A673 (cell line): ENCODE data around the gene CARM1. TPM values are rescaled to one million over a fixed set of nuclear protein-coding genes. Genes with fewer than 3 reads are reported as not detected.

Experiments used
- BruUV-seq: library from RNA; stranded (reverse); fragments of 400-500 nt; replicated peaks from 2 replicates; lab custom pipeline; 2021; lab: Mats Ljungman, UMichigan
- CTCF ChIA-PET: fragments of 300-600 bp; sonication (Branson Sonifier 250); formaldehyde crosslinking; loops from one replicate; lab custom pipeline; 2022; ENCODE audit warnings: antibody characterized with exemption; lab: Charles Lee
- POLR2A ChIA-PET: fragments of 300-600 bp; sonication (Branson Sonifier 250); formaldehyde crosslinking; loops from one replicate; lab custom pipeline; 2022; ENCODE audit warnings: antibody characterized with exemption; ENCODE audit not compliant: low non-redundant PET; lab: Charles Lee
- DNase-seq: peaks from one replicate; pipeline ENCODE4 v3.0.0-alpha.2; 2015; ENCODE audit warnings: low spot score
- H3K27ac ChIP-seq: fragments of 200-600 bp; sonication (generic); 2 replicates; pipeline ENCODE4 v1.5.1; 2016; ENCODE audit warnings: mixed run types, low read depth, mild to moderate bottlenecking, mixed read lengths, antibody characterized with exemption, low read length; ENCODE audit not compliant: poor library complexity, severe bottlenecking
- H3K27me3 ChIP-seq: fragments of 200-600 bp; sonication (generic); replicated peaks from 2 replicates; pipeline ENCODE4 v1.6.1; 2017; ENCODE audit warnings: mixed run types, low read depth, mild to moderate bottlenecking, mixed read lengths, antibody characterized with exemption, low read length; ENCODE audit not compliant: insufficient read depth, poor library complexity
- H3K36me3 ChIP-seq: fragments of 200-600 bp; sonication (generic); 2 replicates; pipeline ENCODE4 v1.6.1; 2016; ENCODE audit warnings: mixed run types, mild to moderate bottlenecking, mixed read lengths, antibody characterized with exemption, low read length; ENCODE audit not compliant: insufficient read depth, poor library complexity, severe bottlenecking
- H3K4me1 ChIP-seq: fragments of 200-600 bp; sonication (generic); 2 replicates; pipeline ENCODE4 v1.6.1; 2017; ENCODE audit warnings: mixed run types, mild to moderate bottlenecking, mixed read lengths, antibody characterized with exemption, low read length; ENCODE audit not compliant: insufficient read depth, poor library complexity, severe bottlenecking
- H3K4me3 ChIP-seq: fragments of 200-600 bp; sonication (generic); 2 replicates; pipeline ENCODE4 v1.5.1; 2016; ENCODE audit warnings: low read depth, mixed run types, mild to moderate bottlenecking, mixed read lengths, low read length; ENCODE audit not compliant: poor library complexity, severe bottlenecking
- H3K9me3 ChIP-seq: fragments of 200-600 bp; sonication (generic); 2 replicates; pipeline ENCODE4 v1.6.1; 2016; ENCODE audit warnings: mixed run types, low read depth, mild to moderate bottlenecking, mixed read lengths, antibody characterized with exemption, low read length; ENCODE audit not compliant: poor library complexity, severe bottlenecking
- CTCF ChIP-seq: fragments of 300-800, 200-600 bp; sonication (generic); conservative IDR thresholded peaks from 2 replicates; pipeline ENCODE4 v1.5.1; 2017; ENCODE audit warnings: low read depth, mild to moderate bottlenecking, antibody characterized with exemption, low read length, moderate library complexity, mixed read lengths
- EZH2 ChIP-seq: fragments of 200-600 bp; sonication (generic); IDR thresholded peaks from 2 replicates; pipeline ENCODE4 v1.6.1; 2017; ENCODE audit warnings: borderline replicate concordance, low read depth, mild to moderate bottlenecking, mixed read lengths, antibody characterized with exemption, low read length; ENCODE audit not compliant: poor library complexity, severe bottlenecking
- intact Hi-C: fragments of 100-400 bp; cut with micrococcal nuclease; formaldehyde crosslinking; loops from one replicate; pipeline ENCODE4 v1.10.0; 2022; ENCODE audit not compliant: unreplicated experiment
- microRNA-seq: library from miRNA; unstranded; fragments of <30 nt; microRNA quantifications from one replicate; pipeline ENCODE4 v1.2.0, GENCODE V29; 2021
- total RNA-seq: library from RNA; stranded (reverse); gene quantifications from 2 replicates; pipeline ENCODE4 v1.2.3, GENCODE V29; 2021

The CARM1 gene
- total RNA-seq, 1 experiment from 2014 or later = 78.7 TPM

DNA sequence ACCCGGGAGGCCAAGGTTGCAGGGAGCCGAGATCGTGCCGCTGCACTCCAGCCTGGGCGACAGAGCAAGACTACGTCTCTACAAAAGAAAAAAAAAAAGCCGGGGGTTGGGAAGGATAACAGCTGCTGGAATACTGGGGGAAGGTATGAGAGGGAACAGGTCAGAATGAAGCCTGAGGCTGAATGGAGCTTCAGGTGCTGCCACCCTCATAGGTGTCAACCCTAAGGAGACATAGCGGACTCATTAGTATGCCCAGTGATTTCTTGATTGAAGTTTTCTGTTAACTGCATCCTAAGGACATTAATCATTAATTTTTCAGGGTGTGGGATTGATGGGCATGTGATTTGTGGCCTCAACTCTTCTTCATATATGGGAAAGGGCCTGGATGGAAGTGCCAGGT, 95.5 kb downstream of the CARM1 start:
- H3K27me3 ChIP-seq = no peaks in the 10 kb centered on the region
- ChIA-PET CTCF (no interaction called here), POLR2A (no interaction called here)
- H3K36me3 ChIP-seq = peaks cover 6% of the 10 kb centered on the region
- BruUV-seq = no TSS peak
- no peak overlapping the region for H3K27ac ChIP-seq
- no peaks in the 10 kb centered on the region for H3K9me3 ChIP-seq
- intact Hi-C loops = no loop called here
- TF ChIP-seq CTCF (no peak), EZH2 (no peak)
- peaks cover 3% of the 10 kb centered on the region for H3K4me1 ChIP-seq
- no peak for DNase-seq
- H3K4me3 ChIP-seq = no peak overlapping the region

DNA sequence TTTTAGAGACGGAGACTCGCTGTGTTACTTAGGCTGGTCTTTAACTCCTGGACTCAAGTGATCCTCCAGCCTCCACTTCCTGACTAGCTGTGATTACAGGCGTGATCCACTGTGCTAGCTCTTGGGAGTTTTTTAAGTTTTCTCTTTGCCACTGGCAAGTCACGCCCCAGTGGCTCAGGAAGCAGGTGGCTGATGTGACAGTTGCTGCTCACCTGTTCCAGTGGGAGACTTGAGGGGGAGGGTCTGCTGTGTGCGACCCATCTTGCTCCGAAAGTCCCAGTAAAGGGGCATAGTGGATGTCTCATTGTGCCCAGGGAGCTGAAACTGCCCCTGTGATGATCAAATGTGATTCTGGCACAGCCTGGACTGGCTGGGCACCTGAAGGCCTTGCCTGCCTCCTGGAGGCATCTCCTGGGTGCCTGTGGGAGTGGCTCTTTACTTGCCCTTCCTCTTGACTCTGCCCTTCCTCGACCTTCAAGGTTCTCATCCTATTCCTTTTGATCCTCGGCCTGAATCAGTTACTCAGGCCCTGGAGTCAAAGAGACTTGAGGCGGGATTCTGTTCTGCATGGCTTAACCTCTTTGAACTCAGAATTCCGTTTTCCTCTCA, 97.3 kb downstream of the CARM1 start:
- Histone ChIP-seq H3K4me3 (no peak overlapping the region), H3K4me1 (peaks cover 3% of the 10 kb centered on the region), H3K27ac (no peak overlapping the region), H3K9me3 (no peaks in the 10 kb centered on the region), H3K27me3 (no peaks in the 10 kb centered on the region), H3K36me3 (peaks cover 6% of the 10 kb centered on the region)
- TF ChIP-seq CTCF = no peak
- no TSS peak for BruUV-seq
- intact Hi-C loops = no loop called here
- no peak for DNase-seq
- ChIA-PET POLR2A (no interaction called here), CTCF (no interaction called here)

DNA sequence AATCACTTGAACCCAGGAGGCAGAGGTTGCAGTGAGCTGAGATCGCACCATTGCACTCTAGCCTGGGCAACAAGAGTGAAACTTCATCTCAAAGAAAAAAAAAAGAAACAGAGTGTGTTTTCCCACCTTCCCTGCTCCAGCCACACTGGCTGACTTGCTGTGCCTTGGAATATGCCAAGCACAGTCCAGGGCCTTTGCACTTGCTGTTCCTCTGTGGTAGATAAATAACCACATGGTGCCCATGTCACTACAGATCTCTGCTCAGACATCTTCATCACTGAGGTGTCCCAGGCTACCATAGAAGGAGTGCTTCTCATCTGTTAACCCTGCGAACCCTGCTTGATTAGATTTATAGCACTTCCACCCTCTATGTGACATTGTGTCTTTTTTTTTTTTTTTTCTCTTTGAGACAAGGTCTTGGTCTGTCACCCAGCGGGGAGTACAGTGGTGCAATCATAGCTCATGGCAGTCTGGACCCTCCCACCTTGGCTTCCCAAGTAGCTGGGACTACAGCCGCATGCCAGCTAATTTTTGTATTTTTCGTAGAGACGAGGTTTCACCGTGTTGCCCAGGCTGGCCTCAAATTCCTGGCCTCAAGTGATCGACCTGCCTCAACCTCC, 99.9 kb downstream of the CARM1 start:
- no peaks in the 10 kb centered on the region for H3K27me3 ChIP-seq
- no peak overlapping the region for H3K27ac ChIP-seq
- ChIA-PET POLR2A (no interaction called here), CTCF (interaction anchor here (0.6 kb wide), 1 partner anchor 30 kb away, joined by 3 read pairs; no protein-coding TSS in a partner anchor)
- intact Hi-C loops = no loop called here
- TF ChIP-seq CTCF (no peak), EZH2 (no peak)
- no peaks in the 10 kb centered on the region for H3K36me3 ChIP-seq
- DNase-seq = no peak
- no TSS peak for BruUV-seq
- H3K9me3 ChIP-seq = no peaks in the 10 kb centered on the region
- no peak overlapping the region for H3K4me3 ChIP-seq
- H3K4me1 ChIP-seq = no peaks in the 10 kb centered on the region

Small RNA genes within 50 kb of the gene (microRNA-seq; reads per million reads assigned to microRNA genes)
- 1.9 reads per million for gene MIR6793

Other genes starting within 250 kb of the CARM1 start
- 35.4 and 52.2 TPM in 2 replicates for gene SLC44A2, start 246.0 kb upstream of the CARM1 start, total RNA-seq
- 665 and 683 TPM in 2 replicates for gene ILF3, start 217.2 kb upstream of the CARM1 start, total RNA-seq
- 82.4 and 89.6 TPM in 2 replicates for gene QTRT1, start 170.1 kb upstream of the CARM1 start, total RNA-seq
- gene DNM2, start 153.5 kb upstream of the CARM1 start, total RNA-seq = 143 and 155 TPM in 2 replicates
- gene TMED1, start 35.3 kb upstream of the CARM1 start, total RNA-seq = 23.1 and 27.3 TPM in 2 replicates
- gene C19orf38, start 23.1 kb upstream of the CARM1 start, total RNA-seq = not detected in 2 replicates
- gene YIPF2, start 57.1 kb downstream of the CARM1 start, total RNA-seq = 24.5 and 24.6 TPM in 2 replicates
- gene TIMM29, start 57.3 kb downstream of the CARM1 start, total RNA-seq = 30.0 and 32.5 TPM in 2 replicates
- gene SMARCA4, start 89.5 kb downstream of the CARM1 start, total RNA-seq = 307 and 319 TPM in 2 replicates
- gene LDLR, start 217.9 kb downstream of the CARM1 start, total RNA-seq = 162 and 175 TPM in 2 replicates